Neural progenitor cell (in vitro differentiated cells): Measurements from ENCODE around the gene ERMN. TPM values are rescaled to one million over a fixed set of nuclear protein-coding genes. Genes with fewer than 3 reads are reported as not detected.

Source experiments
- DNase-seq: peaks from one replicate; pipeline ENCODE4 v3.0.0-alpha.2; 2016; ENCODE audit warnings: low spot score
- H2AFZ ChIP-seq: fragments of 200-600 bp; sonication (generic); replicated peaks from 2 replicates; pipeline ENCODE4 v1.6.1; 2016; ENCODE audit warnings: antibody characterized with exemption
- H3F3A ChIP-seq: fragments of 200-600 bp; sonication (generic); 2 replicates; pipeline ENCODE4 v1.6.1; 2016; ENCODE audit warnings: antibody characterized with exemption, low read depth
- H3K27ac ChIP-seq: fragments of 200-600 bp; sonication (generic); 2 replicates; pipeline ENCODE4 v1.5.1; 2016; ENCODE audit warnings: mild to moderate bottlenecking
- H3K27me3 ChIP-seq: fragments of 200-600 bp; sonication (generic); 2 replicates; pipeline ENCODE4 v1.6.1; 2016; ENCODE audit warnings: mild to moderate bottlenecking, moderate library complexity
- H3K36me3 ChIP-seq: fragments of 200-600 bp; sonication (generic); 2 replicates; pipeline ENCODE4 v1.5.1; 2016
- H3K4me1 ChIP-seq: fragments of 200-600 bp; sonication (generic); 2 replicates; pipeline ENCODE4 v1.6.1; 2016; ENCODE audit warnings: mixed run types
- H3K4me2 ChIP-seq: fragments of 200-600 bp; sonication (generic); 2 replicates; pipeline ENCODE4 v1.6.1; 2016
- H3K4me3 ChIP-seq: fragments of 200-600 bp; sonication (generic); 2 replicates; pipeline ENCODE4 v1.5.1; 2016
- H3K79me2 ChIP-seq: fragments of 200-600 bp; sonication (generic); 2 replicates; pipeline ENCODE4 v1.6.1; 2016; ENCODE audit warnings: low read depth
- H3K9ac ChIP-seq: fragments of 200-600 bp; sonication (generic); 2 replicates; pipeline ENCODE4 v1.6.1; 2016
- H3K9me3 ChIP-seq: fragments of 200-600 bp; sonication (generic); 2 replicates; pipeline ENCODE4 v1.5.1; 2016; ENCODE audit warnings: low read depth
- H4K20me1 ChIP-seq: fragments of 200-600 bp; sonication (generic); 2 replicates; pipeline ENCODE4 v1.6.1; 2016; ENCODE audit warnings: low read depth
- H3K27ac Mint-ChIP-seq: 3 replicates; pipeline ENCODE4 v1.8.0; 2021; ENCODE audit warnings: mixed read lengths
- H3K27me3 Mint-ChIP-seq: 2 replicates; pipeline ENCODE4 v1.8.0; 2022; ENCODE audit warnings: low read depth, mild to moderate bottlenecking, inconsistent platforms, moderate library complexity, mixed read lengths; ENCODE audit not compliant: insufficient read depth
- H3K36me3 Mint-ChIP-seq: 3 replicates; pipeline ENCODE4 v1.8.0; 2021; ENCODE audit warnings: mixed read lengths
- H3K4me1 Mint-ChIP-seq: 3 replicates; pipeline ENCODE4 v1.8.0; 2021; ENCODE audit warnings: mixed read lengths
- H3K4me3 Mint-ChIP-seq: 3 replicates; pipeline ENCODE4 v1.8.0; 2021; ENCODE audit warnings: mild to moderate bottlenecking, moderate library complexity, mixed read lengths
- H3K9me3 Mint-ChIP-seq: 3 replicates; pipeline ENCODE4 v1.8.0; 2020; ENCODE audit warnings: mixed read lengths
- EZH2 ChIP-seq: fragments of 200-600 bp; sonication (generic); IDR thresholded peaks from 2 replicates; pipeline ENCODE4 v1.6.1; 2017; ENCODE audit warnings: antibody characterized with exemption, mild to moderate bottlenecking, moderate library complexity
- EZH2phosphoT487 ChIP-seq: fragments of 200-600 bp; sonication (generic); IDR thresholded peaks from 2 replicates; pipeline ENCODE4 v1.6.1; 2017; ENCODE audit warnings: antibody characterized with exemption
- total RNA-seq: library from RNA; depleted of rRNA; stranded (reverse); fragments of >200 nt; gene quantifications from 2 replicates; pipeline ENCODE4 v1.2.3, GENCODE V29; 2015; ENCODE audit warnings: low replicate concordance
- TF ChIP-seq, protein P1 (sequence below): fragments of 200-600 bp; sonication (generic); IDR thresholded peaks from 2 replicates; pipeline ENCODE4 v1.5.1; 2017; ENCODE audit warnings: antibody characterized with exemption, mild to moderate bottlenecking

The ERMN gene
- total RNA-seq, 1 donor from 2014 or later: 2.2 TPM

DNA sequence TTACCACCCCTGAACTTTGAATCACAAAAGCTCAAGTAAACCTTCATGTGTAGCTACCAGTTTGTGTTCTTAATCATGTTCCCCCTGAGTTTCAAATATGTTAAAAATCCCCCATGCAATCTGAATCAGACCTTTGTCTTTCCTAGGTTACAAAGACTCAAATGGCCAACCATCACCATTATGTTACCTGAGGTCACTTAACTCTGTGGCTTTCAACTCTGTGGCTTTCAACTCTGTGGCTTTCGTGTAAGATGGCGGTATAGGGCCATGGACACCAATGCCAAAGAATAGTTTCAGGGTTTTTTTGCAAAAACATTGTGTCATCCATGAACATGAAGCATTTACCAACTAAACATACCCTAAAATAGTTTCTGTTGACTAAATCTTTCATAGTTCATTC, 6.7 kb downstream of the ERMN start:
- H3K27ac Mint-ChIP-seq: no peak overlapping the region
- no peak overlapping the region for H3K4me3 Mint-ChIP-seq
- Histone ChIP-seq H3K4me3 (no peak overlapping the region), H4K20me1 (no peaks in the 10 kb centered on the region), H3K9me3 (no peaks in the 10 kb centered on the region), H3K79me2 (no peaks in the 10 kb centered on the region), H3K4me2 (no peak overlapping the region), H3K4me1 (peaks cover 36% of the 10 kb centered on the region), H3K27me3 (no peaks in the 10 kb centered on the region), H2AFZ (no peak overlapping the region), H3K36me3 (no peaks in the 10 kb centered on the region), H3K27ac (no peak overlapping the region), H3K9ac (no peak overlapping the region), H3F3A (peaks cover 15% of the 10 kb centered on the region)
- DNase-seq: no peak
- no peaks in the 10 kb centered on the region for H3K9me3 Mint-ChIP-seq
- no peaks in the 10 kb centered on the region for H3K27me3 Mint-ChIP-seq
- TF ChIP-seq EZH2phosphoT487: no peak
- H3K4me1 Mint-ChIP-seq: peaks cover 4% of the 10 kb centered on the region
- no peaks in the 10 kb centered on the region for H3K36me3 Mint-ChIP-seq

DNA sequence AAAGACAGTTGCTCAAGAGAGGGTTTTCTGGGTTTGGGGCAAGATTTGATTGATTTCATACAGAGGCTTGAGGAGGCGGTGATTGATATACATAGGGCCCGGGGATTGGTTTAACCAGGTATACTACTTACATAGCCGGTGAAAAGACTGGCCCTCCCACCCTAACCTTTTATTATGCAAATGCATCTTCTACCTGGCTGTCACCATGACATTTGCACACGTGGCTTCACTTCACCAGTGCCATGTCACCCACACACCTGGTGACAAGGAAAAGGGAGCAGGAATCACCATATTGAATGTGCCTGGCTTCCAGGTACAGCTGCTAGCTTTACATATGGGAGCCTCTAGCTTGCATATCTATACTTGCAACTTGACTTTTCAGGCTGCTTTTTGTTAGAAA, 9.7 kb downstream of the ERMN start:
- Histone ChIP-seq H3F3A (peaks cover 8% of the 10 kb centered on the region), H3K4me1 (peaks cover 22% of the 10 kb centered on the region), H3K4me3 (no peak overlapping the region), H3K36me3 (no peaks in the 10 kb centered on the region), H2AFZ (no peak overlapping the region), H3K79me2 (no peaks in the 10 kb centered on the region), H3K9ac (no peak overlapping the region), H4K20me1 (no peaks in the 10 kb centered on the region), H3K4me2 (no peak overlapping the region), H3K27me3 (no peaks in the 10 kb centered on the region), H3K9me3 (no peaks in the 10 kb centered on the region), H3K27ac (no peak overlapping the region)
- no peaks in the 10 kb centered on the region for H3K9me3 Mint-ChIP-seq
- TF ChIP-seq EZH2phosphoT487: no peak
- no peak for TF ChIP-seq EZH2
- TF ChIP-seq, protein P1, sequence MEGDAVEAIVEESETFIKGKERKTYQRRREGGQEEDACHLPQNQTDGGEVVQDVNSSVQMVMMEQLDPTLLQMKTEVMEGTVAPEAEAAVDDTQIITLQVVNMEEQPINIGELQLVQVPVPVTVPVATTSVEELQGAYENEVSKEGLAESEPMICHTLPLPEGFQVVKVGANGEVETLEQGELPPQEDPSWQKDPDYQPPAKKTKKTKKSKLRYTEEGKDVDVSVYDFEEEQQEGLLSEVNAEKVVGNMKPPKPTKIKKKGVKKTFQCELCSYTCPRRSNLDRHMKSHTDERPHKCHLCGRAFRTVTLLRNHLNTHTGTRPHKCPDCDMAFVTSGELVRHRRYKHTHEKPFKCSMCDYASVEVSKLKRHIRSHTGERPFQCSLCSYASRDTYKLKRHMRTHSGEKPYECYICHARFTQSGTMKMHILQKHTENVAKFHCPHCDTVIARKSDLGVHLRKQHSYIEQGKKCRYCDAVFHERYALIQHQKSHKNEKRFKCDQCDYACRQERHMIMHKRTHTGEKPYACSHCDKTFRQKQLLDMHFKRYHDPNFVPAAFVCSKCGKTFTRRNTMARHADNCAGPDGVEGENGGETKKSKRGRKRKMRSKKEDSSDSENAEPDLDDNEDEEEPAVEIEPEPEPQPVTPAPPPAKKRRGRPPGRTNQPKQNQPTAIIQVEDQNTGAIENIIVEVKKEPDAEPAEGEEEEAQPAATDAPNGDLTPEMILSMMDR: no peak
- H3K4me3 Mint-ChIP-seq: no peak overlapping the region
- no peak for DNase-seq
- H3K27me3 Mint-ChIP-seq: no peaks in the 10 kb centered on the region
- no peaks in the 10 kb centered on the region for H3K4me1 Mint-ChIP-seq
- H3K27ac Mint-ChIP-seq: no peak overlapping the region
- no peaks in the 10 kb centered on the region for H3K36me3 Mint-ChIP-seq

DNA sequence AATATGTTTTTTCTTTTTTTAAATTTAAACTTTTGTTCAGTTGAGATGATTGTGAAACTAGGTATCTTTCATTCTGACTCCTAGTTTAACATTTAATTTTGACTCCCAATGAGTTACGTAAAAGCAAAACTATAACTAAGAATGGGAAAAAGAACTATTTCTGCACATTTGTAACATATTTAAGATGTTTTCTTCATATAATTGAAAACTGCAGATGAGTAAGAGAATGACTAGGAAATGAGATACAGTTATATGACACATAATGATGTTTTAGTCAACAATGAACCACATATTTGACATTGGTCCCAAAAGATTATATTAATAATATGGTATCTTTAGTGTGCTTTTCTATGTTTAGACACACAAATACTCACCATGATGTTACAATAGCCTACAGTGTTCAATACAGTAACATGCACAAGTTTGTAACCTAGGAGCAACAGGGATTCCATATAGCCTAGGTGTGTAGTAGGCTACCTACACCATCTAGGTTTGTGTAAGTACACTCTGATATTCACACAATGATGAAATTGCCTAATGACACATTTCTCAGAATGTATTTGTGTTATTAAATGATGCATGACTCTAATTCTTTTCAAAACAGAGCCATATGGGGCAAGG, 12.6 kb downstream of the ERMN start:
- Histone ChIP-seq H3K9me3 (no peaks in the 10 kb centered on the region), H3K79me2 (no peaks in the 10 kb centered on the region), H3K27ac (no peak overlapping the region), H3K36me3 (no peaks in the 10 kb centered on the region), H3K4me3 (no peak overlapping the region), H3K9ac (no peak overlapping the region), H3F3A (no peaks in the 10 kb centered on the region), H3K27me3 (no peaks in the 10 kb centered on the region), H3K4me2 (no peak overlapping the region), H4K20me1 (no peaks in the 10 kb centered on the region), H2AFZ (no peak overlapping the region), H3K4me1 (peaks cover 7% of the 10 kb centered on the region)
- Mint-ChIP-seq H3K4me3 (no peak overlapping the region), H3K4me1 (no peaks in the 10 kb centered on the region), H3K36me3 (no peaks in the 10 kb centered on the region), H3K27me3 (no peaks in the 10 kb centered on the region), H3K9me3 (no peaks in the 10 kb centered on the region), H3K27ac (no peak overlapping the region)
- TF ChIP-seq EZH2phosphoT487: no peak
- no peak for TF ChIP-seq EZH2
- TF ChIP-seq, protein P1: no peak
- no peak for DNase-seq

DNA sequence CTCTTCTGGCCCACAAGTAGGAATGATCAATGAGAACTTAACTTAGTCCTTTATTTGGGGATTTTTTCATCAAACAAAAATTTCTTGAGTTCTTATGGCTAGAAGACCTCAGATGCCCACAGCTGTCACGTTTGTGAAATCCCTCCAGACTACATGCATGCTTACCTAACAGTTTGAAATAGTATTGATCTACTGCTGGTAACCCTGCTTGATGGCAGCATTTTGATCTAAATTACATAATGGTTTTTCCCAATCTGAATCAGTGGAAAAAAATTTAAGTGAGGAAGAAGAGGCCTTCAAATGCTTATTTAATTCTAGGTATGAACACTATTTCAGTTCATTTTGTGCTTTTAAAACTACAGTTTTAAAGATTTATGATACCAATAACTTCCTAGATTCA, 13.9 kb downstream of the ERMN start:
- TF ChIP-seq, protein P1: no peak
- no peak for TF ChIP-seq EZH2
- TF ChIP-seq EZH2phosphoT487: no peak
- Histone ChIP-seq H3K27ac (no peak overlapping the region), H3K27me3 (no peaks in the 10 kb centered on the region), H3K4me3 (no peak overlapping the region), H3K9ac (no peak overlapping the region), H3K4me2 (no peak overlapping the region), H4K20me1 (no peaks in the 10 kb centered on the region), H3F3A (no peaks in the 10 kb centered on the region), H2AFZ (no peak overlapping the region), H3K9me3 (no peaks in the 10 kb centered on the region), H3K79me2 (no peaks in the 10 kb centered on the region), H3K36me3 (no peaks in the 10 kb centered on the region), H3K4me1 (peaks cover 13% of the 10 kb centered on the region)
- no peaks in the 10 kb centered on the region for H3K4me1 Mint-ChIP-seq
- H3K4me3 Mint-ChIP-seq: no peak overlapping the region
- H3K36me3 Mint-ChIP-seq: no peaks in the 10 kb centered on the region
- DNase-seq: no peak
- no peak overlapping the region for H3K27ac Mint-ChIP-seq
- H3K9me3 Mint-ChIP-seq: no peaks in the 10 kb centered on the region
- peaks cover 3% of the 10 kb centered on the region for H3K27me3 Mint-ChIP-seq
